Astrocyte of the spinal cord (primary cell): ENCODE results near the gene GRAMD4.

Source experiments
- DNase-seq: peaks from one replicate; pipeline ENCODE4 v3.0.0; 2011; ENCODE audit warnings: low read depth, low spot score
- H3K4me3 ChIP-seq: 2 replicates; pipeline ENCODE4 v1.5.1; 2011; ENCODE audit warnings: low read depth, mild to moderate bottlenecking, low read length, moderate library complexity
- in situ Hi-C: cut with HindIII; loops from 2 replicates; pipeline ENCODE4 v1.10.0; 2017; ENCODE audit warnings: low sequenced_read_pairs
- TF ChIP-seq, protein P1 (sequence below): IDR thresholded peaks from 2 replicates; pipeline ENCODE4 v1.5.1; 2012; ENCODE audit warnings: low read depth, mild to moderate bottlenecking, low read length, inconsistent platforms

Gene GRAMD4

DNA sequence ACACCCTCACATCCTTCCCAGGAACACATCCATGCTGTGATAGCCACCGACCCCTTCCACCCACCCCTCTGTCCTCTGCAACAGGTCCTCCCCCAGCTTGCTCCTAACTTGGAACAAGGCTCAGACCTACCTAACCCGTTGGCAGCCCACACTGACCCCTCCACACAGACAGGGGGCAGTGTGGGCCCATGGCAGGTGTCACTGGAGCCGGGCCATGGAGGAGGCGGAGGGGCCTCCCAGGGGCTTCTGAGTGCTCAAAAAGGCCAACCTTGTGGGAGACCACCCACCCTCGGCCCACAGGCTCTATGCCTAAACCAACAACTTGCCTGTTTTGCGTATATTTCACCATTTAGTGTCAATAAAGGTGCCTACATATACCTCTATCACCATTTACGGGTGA is 60.8 kb downstream of the GRAMD4 start:
- TF ChIP-seq, protein P1, sequence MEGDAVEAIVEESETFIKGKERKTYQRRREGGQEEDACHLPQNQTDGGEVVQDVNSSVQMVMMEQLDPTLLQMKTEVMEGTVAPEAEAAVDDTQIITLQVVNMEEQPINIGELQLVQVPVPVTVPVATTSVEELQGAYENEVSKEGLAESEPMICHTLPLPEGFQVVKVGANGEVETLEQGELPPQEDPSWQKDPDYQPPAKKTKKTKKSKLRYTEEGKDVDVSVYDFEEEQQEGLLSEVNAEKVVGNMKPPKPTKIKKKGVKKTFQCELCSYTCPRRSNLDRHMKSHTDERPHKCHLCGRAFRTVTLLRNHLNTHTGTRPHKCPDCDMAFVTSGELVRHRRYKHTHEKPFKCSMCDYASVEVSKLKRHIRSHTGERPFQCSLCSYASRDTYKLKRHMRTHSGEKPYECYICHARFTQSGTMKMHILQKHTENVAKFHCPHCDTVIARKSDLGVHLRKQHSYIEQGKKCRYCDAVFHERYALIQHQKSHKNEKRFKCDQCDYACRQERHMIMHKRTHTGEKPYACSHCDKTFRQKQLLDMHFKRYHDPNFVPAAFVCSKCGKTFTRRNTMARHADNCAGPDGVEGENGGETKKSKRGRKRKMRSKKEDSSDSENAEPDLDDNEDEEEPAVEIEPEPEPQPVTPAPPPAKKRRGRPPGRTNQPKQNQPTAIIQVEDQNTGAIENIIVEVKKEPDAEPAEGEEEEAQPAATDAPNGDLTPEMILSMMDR = peak; percentile 41
- no peak overlapping the region for H3K4me3 ChIP-seq
- in situ Hi-C loops = no loop called here
- no peak for DNase-seq

DNA sequence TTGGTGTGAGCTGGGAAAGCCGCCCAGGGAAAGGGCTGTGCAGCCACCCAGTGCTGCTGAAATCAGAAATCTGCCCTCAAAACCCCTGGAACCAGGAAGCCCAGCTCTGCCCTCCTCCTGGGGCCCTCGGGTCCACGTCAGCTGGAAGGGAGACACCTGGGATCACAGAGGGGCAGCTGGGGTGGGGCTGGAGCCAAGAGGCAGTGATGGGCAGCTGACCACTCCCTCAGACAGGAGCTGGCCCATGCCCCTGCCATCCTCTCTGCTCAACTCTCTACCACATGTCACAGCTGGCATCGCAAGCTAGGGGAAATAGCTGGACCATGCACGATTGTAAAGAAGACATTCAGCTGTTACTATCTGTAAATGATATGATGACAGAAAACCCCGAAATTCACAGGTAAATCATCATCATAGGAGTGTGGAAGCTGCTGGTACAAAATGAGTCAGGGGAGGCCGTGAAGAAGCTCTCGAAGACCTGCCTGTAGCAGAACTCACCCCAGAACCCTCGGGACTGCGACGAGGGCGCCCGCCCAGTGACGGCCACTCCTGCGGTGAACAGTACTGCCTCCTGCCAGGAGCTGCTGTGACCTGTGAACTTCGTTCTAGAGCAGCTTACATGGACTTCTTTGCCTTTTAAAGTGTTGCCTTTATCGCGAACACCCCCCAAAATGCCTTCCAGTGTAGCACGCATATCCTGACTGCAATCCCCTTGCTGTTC is 62.0 kb downstream of the GRAMD4 start:
- TF ChIP-seq, protein P1 = no peak
- DNase-seq = no peak
- H3K4me3 ChIP-seq = no peak overlapping the region
- in situ Hi-C loops = no loop called here

DNA sequence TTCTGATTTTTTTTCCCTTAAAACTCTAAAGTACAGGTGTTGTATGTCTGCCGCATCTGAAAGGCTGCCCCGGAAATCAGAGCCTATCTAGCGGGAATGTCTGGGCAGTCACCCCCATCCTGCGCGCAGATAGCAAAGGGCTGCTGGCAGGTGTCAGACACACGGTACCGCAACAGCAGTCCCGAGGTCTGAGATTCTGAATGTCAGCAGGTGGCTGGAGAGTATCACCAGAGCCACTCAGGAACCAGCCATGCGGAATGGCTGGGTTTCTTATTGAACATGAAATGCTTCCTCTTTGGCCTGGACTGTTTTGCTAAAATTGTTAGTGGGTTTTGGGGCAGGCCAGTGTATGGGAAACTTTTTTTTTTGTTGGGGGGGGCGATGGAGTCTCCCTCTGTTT is 64.5 kb downstream of the GRAMD4 start:
- in situ Hi-C loops = no loop called here
- DNase-seq = no peak
- H3K4me3 ChIP-seq = no peak overlapping the region
- TF ChIP-seq, protein P1 = no peak

DNA sequence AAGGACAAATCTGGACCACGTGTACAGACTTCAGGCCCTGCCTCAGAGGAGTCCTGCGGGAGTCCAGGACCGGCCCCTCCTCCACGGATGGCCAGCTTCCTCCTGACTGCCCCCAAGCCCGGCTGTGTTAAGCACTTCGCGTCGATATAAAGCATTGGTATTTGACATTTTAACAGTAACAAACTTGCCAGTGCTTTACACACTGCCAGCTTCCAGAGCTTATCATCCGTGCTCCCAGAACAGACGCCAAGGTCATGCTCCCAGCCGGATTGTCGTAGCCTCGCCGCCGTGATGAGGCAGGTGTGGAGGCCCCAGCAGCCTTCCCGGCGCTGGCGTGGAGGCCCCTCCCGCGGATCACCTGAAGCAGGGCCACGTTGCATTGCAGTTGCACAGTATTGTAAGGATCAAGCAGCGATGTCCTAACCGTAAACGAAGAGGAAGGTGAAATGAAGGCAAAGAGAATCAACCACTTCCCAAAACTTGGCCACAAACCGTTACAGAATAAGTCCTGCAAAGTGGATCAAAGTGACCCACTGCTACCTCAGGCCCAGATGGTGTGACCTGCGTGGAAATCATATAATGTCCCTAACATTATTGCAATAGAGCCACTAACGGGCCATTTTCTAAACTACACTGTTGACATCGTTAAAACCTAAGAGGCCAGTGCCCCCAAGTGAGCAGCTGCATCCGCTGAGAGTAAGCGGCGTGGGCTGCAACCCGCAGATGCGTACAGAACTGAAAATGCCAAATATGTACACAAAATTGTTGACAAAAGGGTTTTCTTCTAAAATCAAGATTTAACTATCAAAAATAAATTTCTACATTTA is 66.2 kb downstream of the GRAMD4 start:
- H3K4me3 ChIP-seq = no peak overlapping the region
- TF ChIP-seq, protein P1 = no peak
- no peak for DNase-seq
- in situ Hi-C loops = no loop called here

DNA sequence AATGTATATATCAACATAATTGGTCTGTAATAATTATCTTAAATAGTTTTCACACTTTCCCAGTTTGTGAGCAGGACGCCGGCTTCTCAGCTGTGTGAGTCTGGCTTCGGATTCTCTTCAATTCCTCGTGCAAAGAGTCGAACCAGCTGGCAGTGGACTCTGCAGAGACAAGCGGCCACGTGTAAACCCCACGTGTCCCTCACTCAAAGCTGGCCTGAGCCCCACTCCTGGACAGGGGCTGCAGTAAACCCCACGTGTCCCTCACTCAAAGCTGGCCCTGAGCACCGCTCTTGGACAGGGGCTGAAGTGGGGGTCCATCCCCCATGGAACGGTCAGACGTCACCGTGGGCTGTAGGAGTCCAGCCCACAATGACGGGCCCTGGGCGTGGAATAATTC is 66.9 kb downstream of the GRAMD4 start:
- in situ Hi-C loops = no loop called here
- TF ChIP-seq, protein P1 = no peak
- DNase-seq = no peak
- no peak overlapping the region for H3K4me3 ChIP-seq

DNA sequence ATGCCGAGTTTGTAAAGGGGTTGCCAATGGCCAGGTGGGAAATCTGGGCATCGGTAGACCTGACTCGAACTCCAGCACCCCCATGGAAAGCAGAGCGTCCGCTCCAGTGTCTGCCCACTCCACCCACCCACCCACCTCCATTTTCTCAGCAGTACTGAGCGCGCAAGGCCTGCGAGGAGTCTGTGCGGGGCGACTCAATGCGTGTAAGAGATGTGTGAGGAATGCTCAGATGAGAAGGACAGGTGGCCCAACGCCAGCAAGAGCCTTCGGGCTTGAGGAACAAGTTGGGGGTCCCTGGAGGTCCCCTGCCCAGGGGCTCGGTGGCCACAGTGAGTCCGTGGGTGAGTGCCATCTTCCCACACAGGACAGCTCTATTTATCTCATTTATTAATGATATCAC is 67.3 kb downstream of the GRAMD4 start:
- DNase-seq = no peak
- in situ Hi-C loops = no loop called here
- H3K4me3 ChIP-seq = no peak overlapping the region
- TF ChIP-seq, protein P1 = no peak
